ENCODE results near the gene HADH. TPM values are rescaled to one million over a fixed set of nuclear protein-coding genes. Genes with fewer than 3 reads are reported as not detected.

Gene HADH
- polyA plus RNA-seq, 1 experiment, result 23.0 TPM

GRCh38 chr4:108072300-108072699, 82.6 kb downstream of the HADH start:
- DNase-seq (ENCODE audit: low read depth, low spot score), result no peak
- Histone ChIP-seq H3K9me3 (ENCODE audit: control insufficient read depth, insufficient read depth, low read length) (no peaks in the 10 kb centered on the region), H3K4me3 (ENCODE audit: low read depth, low read length) (no peak overlapping the region), H3K27ac (ENCODE audit: low read depth, low read length) (no peak overlapping the region), H3K27me3 (ENCODE audit: control insufficient read depth, insufficient read depth, low read length) (no peaks in the 10 kb centered on the region)
- no peak for TF ChIP-seq CTCF (IDR thresholded peaks at IDR 0.05; ENCODE audit: low read depth, low read length)
- POLR2A ChIA-PET, result no interaction called here
- CTCF ChIA-PET, result no interaction called here

GRCh38 chr4:108078024-108078733, 88.5 kb downstream of the HADH start:
- H3K27ac ChIP-seq (ENCODE audit: low read depth, low read length), result no peak overlapping the region
- H3K4me3 ChIP-seq (ENCODE audit: low read depth, low read length), result no peak overlapping the region
- no peak for DNase-seq (ENCODE audit: low read depth, low spot score)
- no peaks in the 10 kb centered on the region for H3K9me3 ChIP-seq (ENCODE audit: control insufficient read depth, insufficient read depth, low read length)
- CTCF ChIA-PET, result interaction anchor here (0.9 kb wide), 1 partner anchor 59 kb away, joined by 3 read pairs; no protein-coding TSS in a partner anchor
- POLR2A ChIA-PET, result no interaction called here
- no peak for TF ChIP-seq CTCF (IDR thresholded peaks at IDR 0.05; ENCODE audit: low read depth, low read length)
- H3K27me3 ChIP-seq (ENCODE audit: control insufficient read depth, insufficient read depth, low read length), result peaks cover 3% of the 10 kb centered on the region

- no peak overlapping the region for H3K4me3 ChIP-seq (ENCODE audit: low read depth, low read length)
- H3K9me3 ChIP-seq (ENCODE audit: control insufficient read depth, insufficient read depth, low read length), result no peaks in the 10 kb centered on the region
- CTCF ChIA-PET, result no interaction called here
- DNase-seq (ENCODE audit: low read depth, low spot score), result no peak
- no peak overlapping the region for H3K27ac ChIP-seq (ENCODE audit: low read depth, low read length)
- no peak for TF ChIP-seq CTCF (IDR thresholded peaks at IDR 0.05; ENCODE audit: low read depth, low read length)
- peaks cover 3% of the 10 kb centered on the region for H3K27me3 ChIP-seq (ENCODE audit: control insufficient read depth, insufficient read depth, low read length)
- POLR2A ChIA-PET, result no interaction called here
These were observed 91.1 kb downstream of the HADH start for GRCh38 chr4:108080747-108081146.

GRCh38 chr4:108081256-108081655, 91.6 kb downstream of the HADH start:
- Histone ChIP-seq H3K9me3 (ENCODE audit: control insufficient read depth, insufficient read depth, low read length) (no peaks in the 10 kb centered on the region), H3K27me3 (ENCODE audit: control insufficient read depth, insufficient read depth, low read length) (peaks cover 3% of the 10 kb centered on the region), H3K27ac (ENCODE audit: low read depth, low read length) (no peak overlapping the region), H3K4me3 (ENCODE audit: low read depth, low read length) (no peak overlapping the region)
- no peak for DNase-seq (ENCODE audit: low read depth, low spot score)
- POLR2A ChIA-PET, result no interaction called here
- no peak for TF ChIP-seq CTCF (IDR thresholded peaks at IDR 0.05; ENCODE audit: low read depth, low read length)
- CTCF ChIA-PET, result no interaction called here

Other genes with a start within 250 kb of the HADH start
- gene SGMS2, start 165.0 kb upstream of the HADH start, polyA plus RNA-seq (2011; rRNA removed), result 12.5 and 13.3 TPM in 2 replicates
- gene CYP2U1, start 58.3 kb upstream of the HADH start, polyA plus RNA-seq (2011; rRNA removed), result 5.2 and 6.3 TPM in 2 replicates
- gene LEF1, start 179.0 kb downstream of the HADH start, polyA plus RNA-seq (2011; rRNA removed), result 1.2 TPM in 2 replicates